Activated gamma-delta T cell treated with anti-CD3 and anti-CD28 coated beads, Interleukin-2, amount 50 U/mL, for 16 hours (primary cell): Measurements from ENCODE around the gene LSG1.

ENCODE experiments used
- DNase-seq: peaks from one replicate; pipeline ENCODE4 v3.0.0-alpha.2; 2020; ENCODE audit warnings: low read depth

LSG1 gene

GRCh38 chr3:194686816-194687637, 15.0 kb upstream of the LSG1 start:
- DNase-seq, result no peak

GRCh38 chr3:194686414-194686815, 14.4 kb upstream of the LSG1 start:
- DNase-seq, result no peak

- peak; percentile 45 for DNase-seq
These were observed 13.9 kb upstream of the LSG1 start, which contains the start of gene FAM43A for GRCh38 chr3:194685718-194686413. FAM43A (plus strand) TSS chr3:194685883; CDS start chr3:194686827, 944 bp downstream.

- no peak for DNase-seq
These were observed 13.2 kb upstream of the LSG1 start for GRCh38 chr3:194685065-194685717.

GRCh38 chr3:194683380-194683779, 11.4 kb upstream of the LSG1 start:
- no peak for DNase-seq

- peak; percentile 35 for DNase-seq
These were observed 10.8 kb upstream of the LSG1 start for GRCh38 chr3:194682694-194683310.

GRCh38 chr3:194682189-194682693, 10.2 kb upstream of the LSG1 start:
- DNase-seq, result no peak

- no peak for DNase-seq
These were observed 9.1 kb upstream of the LSG1 start for GRCh38 chr3:194680888-194681615.

- no peak for DNase-seq
These were observed 4.5 kb upstream of the LSG1 start for GRCh38 chr3:194676471-194676870.

GRCh38 chr3:194675680-194676079, 3.7 kb upstream of the LSG1 start:
- DNase-seq, result no peak

- peak; percentile 21 for DNase-seq
These were observed 3.2 kb upstream of the LSG1 start for GRCh38 chr3:194675081-194675640.

GRCh38 chr3:194673761-194674160, 1.8 kb upstream of the LSG1 start:
- DNase-seq, result no peak

GRCh38 chr3:194672876-194673275, 885 bp upstream of the LSG1 start:
- no peak for DNase-seq

- no peak for DNase-seq
These were observed 486 bp downstream of the LSG1 start for GRCh38 chr3:194671511-194671899.

- no peak for DNase-seq
These were observed 4.6 kb downstream of the LSG1 start for GRCh38 chr3:194667363-194667762.

GRCh38 chr3:194664857-194665256, 7.1 kb downstream of the LSG1 start:
- no peak for DNase-seq

GRCh38 chr3:194661946-194662345, 10.0 kb downstream of the LSG1 start:
- DNase-seq, result no peak

- no peak for DNase-seq
These were observed 10.6 kb downstream of the LSG1 start for GRCh38 chr3:194661374-194661773.

- no peak for DNase-seq
These were observed 12.2 kb downstream of the LSG1 start for GRCh38 chr3:194659778-194660177.

- DNase-seq, result no peak
These were observed 13.3 kb downstream of the LSG1 start for GRCh38 chr3:194658477-194659242.
